IMR-90 (cell line): ENCODE results near the gene KIF5C. TPM values are rescaled to one million over a fixed set of nuclear protein-coding genes. Genes with fewer than 3 reads are reported as not detected.

Experiments
- ATAC-seq: fragments of 200-7000 bp; cut with Tn5 transposase; 2 replicates; pipeline ENCODE4 v1.9.1; 2020; ENCODE audit warnings: low read depth, mild to moderate bottlenecking, moderate library complexity
- BruUV-seq: library from RNA; stranded (reverse); fragments of 400-500 nt; replicated peaks from 2 replicates; lab custom pipeline; 2021; lab: Mats Ljungman, UMichigan
- CTCF ChIA-PET: fragments of 300-600 bp; formaldehyde crosslinking; extraction: SDS; loops from one replicate; lab custom pipeline; 2021; ENCODE audit warnings: antibody characterized with exemption; lab: Yijun Ruan, JAX
- POLR2A ChIA-PET: fragments of 300-600 bp; sonication (Branson Sonifier 250); formaldehyde crosslinking; loops from one replicate; lab custom pipeline; 2022; ENCODE audit warnings: antibody characterized with exemption; ENCODE audit not compliant: unreplicated experiment; lab: Charles Lee
- DNase-seq: peaks from one replicate; pipeline ENCODE4 v3.0.0; 2013
- H2AFZ ChIP-seq: replicated peaks from 2 replicates; pipeline ENCODE3; 2013; ENCODE audit warnings: low read length, mild to moderate bottlenecking; ENCODE audit not compliant: poor library complexity
- H2AK5ac ChIP-seq: 2 replicates; pipeline ENCODE4 v1.6.1; 2013; ENCODE audit warnings: low read depth, low read length, inconsistent platforms
- H2AK9ac ChIP-seq: replicated peaks from 2 replicates; pipeline ENCODE3; 2013; ENCODE audit warnings: mild to moderate bottlenecking, low read depth, low read length, moderate library complexity; ENCODE audit not compliant: poor library complexity
- H2BK120ac ChIP-seq: 2 replicates; pipeline ENCODE4 v1.6.1; 2013; ENCODE audit warnings: low read depth, low read length, inconsistent platforms
- H2BK15ac ChIP-seq: 3 replicates; pipeline ENCODE4 v1.6.1; 2013; ENCODE audit warnings: low read depth, low read length, inconsistent platforms
- H2BK20ac ChIP-seq: 2 replicates; pipeline ENCODE4 v1.6.1; 2013; ENCODE audit warnings: low read depth, mild to moderate bottlenecking, inconsistent platforms, low read length, moderate library complexity
- H2BK5ac ChIP-seq: 2 replicates; pipeline ENCODE4 v1.6.1; 2013; ENCODE audit warnings: mild to moderate bottlenecking, low read depth, low read length, inconsistent platforms; ENCODE audit not compliant: poor library complexity, severe bottlenecking
- H3K14ac ChIP-seq: replicated peaks from 2 replicates; pipeline ENCODE4 v1.6.1; 2013; ENCODE audit warnings: low read depth, low read length, inconsistent platforms
- H3K18ac ChIP-seq: 2 replicates; pipeline ENCODE4 v1.6.1; 2013; ENCODE audit warnings: low read depth, low read length, control low read depth
- H3K23ac ChIP-seq: 2 replicates; pipeline ENCODE4 v1.6.1; 2013; ENCODE audit warnings: low read depth, low read length, inconsistent platforms
- H3K27ac ChIP-seq: 2 replicates; pipeline ENCODE4 v1.5.1; 2013; ENCODE audit warnings: mild to moderate bottlenecking, control low read depth, low read length; ENCODE audit not compliant: insufficient read depth
- H3K27me3 ChIP-seq: 2 replicates; pipeline ENCODE4 v1.6.1; 2013; ENCODE audit warnings: low read length; ENCODE audit not compliant: control insufficient read depth, insufficient read depth
- H3K36me3 ChIP-seq: 2 replicates; pipeline ENCODE4 v1.6.1; 2013; ENCODE audit warnings: low read length, mixed read lengths; ENCODE audit not compliant: control insufficient read depth, insufficient read depth
- H3K4ac ChIP-seq: 2 replicates; pipeline ENCODE4 v1.6.1; 2013; ENCODE audit warnings: low read depth, low read length, inconsistent platforms
- H3K4me1 ChIP-seq: 2 replicates; pipeline ENCODE4 v1.6.1; 2013; ENCODE audit warnings: low read length, mixed read lengths; ENCODE audit not compliant: control insufficient read depth, insufficient read depth
- H3K4me2 ChIP-seq: 2 replicates; pipeline ENCODE4 v1.6.1; 2013; ENCODE audit warnings: low read depth, mild to moderate bottlenecking, control low read depth, low read length, moderate library complexity
- H3K4me3 ChIP-seq: 2 replicates; pipeline ENCODE4 v1.5.1; 2013; ENCODE audit warnings: low read depth, mild to moderate bottlenecking, control low read depth, low read length, moderate library complexity; ENCODE audit not compliant: insufficient read depth
- H3K56ac ChIP-seq: 2 replicates; pipeline ENCODE4 v1.6.1; 2013; ENCODE audit warnings: low read length, inconsistent platforms; ENCODE audit not compliant: insufficient read depth; ENCODE audit errors: extremely low read depth
- H3K79me1 ChIP-seq, 2 experiments: 2 replicates each; pipeline ENCODE4 v1.6.1; 2013; ENCODE audit warnings: low read length in 2 of 2, inconsistent platforms in 1 of 2, low read depth in 1 of 2
- H3K9ac ChIP-seq: 2 replicates; pipeline ENCODE4 v1.6.1; 2013; ENCODE audit warnings: low read depth, low read length, control low read depth
- H3K9me1 ChIP-seq: 2 replicates; pipeline ENCODE4 v1.6.1; 2013; ENCODE audit warnings: low read length, inconsistent platforms; ENCODE audit not compliant: insufficient read depth
- H3K9me3 ChIP-seq: 2 replicates; pipeline ENCODE4 v1.6.1; 2013; ENCODE audit warnings: low read length; ENCODE audit not compliant: control insufficient read depth, insufficient read depth
- H4K20me1 ChIP-seq: 2 replicates; pipeline ENCODE4 v1.6.1; 2013; ENCODE audit warnings: low read length, inconsistent platforms; ENCODE audit not compliant: insufficient read depth
- H4K5ac ChIP-seq: 2 replicates; pipeline ENCODE4 v1.6.1; 2013; ENCODE audit warnings: mild to moderate bottlenecking, low read depth, low read length, control low read depth
- H4K8ac ChIP-seq, 2 experiments: 2 replicates each; pipeline ENCODE4 v1.6.1; 2013; ENCODE audit warnings: low read depth in 2 of 2, low read length in 2 of 2, control low read depth in 1 of 2, inconsistent platforms in 1 of 2
- H4K91ac ChIP-seq: 2 replicates; pipeline ENCODE4 v1.6.1; 2013; ENCODE audit warnings: low read depth, low read length, inconsistent platforms; ENCODE audit not compliant: insufficient read depth
- MAFK ChIP-seq: IDR thresholded peaks from 2 replicates; pipeline ENCODE4 v1.6.1; 2012; ENCODE audit warnings: low read depth, low read length, improper control_type of control experiment
- MXI1 ChIP-seq: IDR thresholded peaks from 2 replicates; pipeline ENCODE4 v1.6.1; 2012; ENCODE audit warnings: low read depth, mild to moderate bottlenecking, low read length, moderate library complexity, borderline replicate concordance
- NFE2L2 ChIP-seq: fragments of 150-350 bp; IDR thresholded peaks from 2 replicates; pipeline ENCODE4 v1.6.1; 2016; ENCODE audit warnings: low read depth, mild to moderate bottlenecking, low read length
- RAD21 ChIP-seq: IDR thresholded peaks from 2 replicates; pipeline ENCODE4 v1.6.1; 2012; ENCODE audit warnings: low read length, improper control_type of control experiment
- RCOR1 ChIP-seq: IDR thresholded peaks from 2 replicates; pipeline ENCODE4 v1.6.1; 2012; ENCODE audit warnings: mild to moderate bottlenecking, low read length, improper control_type of control experiment; ENCODE audit not compliant: insufficient replicate concordance
- SMC3 ChIP-seq: fragments of 150-350 bp; IDR thresholded peaks from 2 replicates; pipeline ENCODE4 v1.6.1; 2016; ENCODE audit warnings: low read depth, mild to moderate bottlenecking, antibody characterized with exemption, low read length, moderate library complexity
- WGBS, 2 experiments: methylation state at CpG; one replicate each; pipeline versions ENCODE4 v1.1.5 to v1.1.7; 2013; ENCODE audit warnings: missing lambda C conversion rate in 2 of 2; ENCODE audit not compliant: insufficient read length in 1 of 2; ENCODE audit errors: extremely low coverage in 2 of 2; 5-methylcytosine and 5-hydroxymethylcytosine counted together
- dilution Hi-C: fragments of 300-500 bp; cut with HindIII; formaldehyde crosslinking; loops from one replicate; pipeline ENCODE4 v1.14.3; 2018; ENCODE audit warnings: low sequenced_read_pairs; ENCODE audit not compliant: unreplicated experiment
- in situ Hi-C: fragments of 300-500 bp; cut with MboI; formaldehyde crosslinking; loops from 3 replicates; pipeline ENCODE4 v1.14.3; 2019; ENCODE audit warnings: low sequenced_read_pairs, inconsistent platforms, mixed read lengths
- intact Hi-C: fragments of 100-400 bp; cut with micrococcal nuclease; formaldehyde crosslinking; loops from 2 replicates; pipeline ENCODE4 v1.10.0; 2022
- polyA plus RNA-seq, 3 experiments: library from polyadenylated mRNA; depleted of rRNA; stranded (reverse); fragments of >200 nt; gene quantifications; 2 replicates each; pipeline ENCODE4 v1.2.3, GENCODE V29; 2012; ENCODE audit warnings: low replicate concordance in 1 of 3
- total RNA-seq: library from RNA; depleted of rRNA; stranded (reverse); fragments of >200 nt; gene quantifications from 2 replicates; pipeline ENCODE4 v1.2.3, GENCODE V29; 2012

Gene KIF5C
- total and polyA plus RNA-seq, 2 of the 4 experiments (the other 2 are of a cell fraction) = 0.10 to 0.18 TPM

DNA sequence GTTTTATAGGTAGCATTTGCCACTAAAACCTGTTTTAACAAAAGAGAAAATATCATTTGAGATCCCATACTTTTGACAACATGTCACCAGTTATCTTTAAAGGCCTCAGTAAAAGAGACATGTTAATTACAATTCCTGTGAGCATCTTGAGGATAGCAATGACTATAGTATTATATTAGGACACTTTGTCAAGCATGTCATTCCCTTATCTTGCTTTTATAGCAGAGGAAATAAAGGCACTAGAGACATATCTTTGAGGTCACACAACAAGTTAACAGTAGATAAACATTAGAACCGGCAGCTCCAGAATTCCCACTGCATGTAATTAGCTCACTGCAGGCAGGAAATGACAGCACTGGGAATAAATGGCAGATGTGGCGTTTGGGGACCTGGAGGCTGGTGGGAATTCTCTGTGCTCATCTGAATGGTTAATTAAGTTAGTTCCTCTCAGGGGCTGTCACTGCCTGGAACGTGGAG lies 189.4 kb downstream of the KIF5C start:
- Histone ChIP-seq H2BK120ac (peak overlapping the region; percentile 36), H4K5ac (no peak overlapping the region), H3K56ac (no peak overlapping the region), H3K18ac (no peak overlapping the region), H2AK5ac (no peak overlapping the region), H3K14ac (no peak overlapping the region), H4K8ac (peak overlapping the region in 1 of 2 experiments; percentile 2; a peak in 1 of 4 replicates), H2AK9ac (no peak overlapping the region), H3K9me1 (peaks cover 4% of the 10 kb centered on the region; the same call in 1 of the 2 replicates), H3K4ac (peak overlapping the region; percentile 50; the same call in 1 of the 2 replicates), H4K20me1 (no peaks in the 10 kb centered on the region), H3K4me1 (peaks cover 8% of the 10 kb centered on the region), H2BK20ac (0 out of 2 replicates have a peak overlapping the region, but pooled peaks have one; percentile 12), H2BK5ac (no peak overlapping the region), H3K27me3 (no peaks in the 10 kb centered on the region), H3K27ac (no peak overlapping the region), H3K36me3 (no peaks in the 10 kb centered on the region), H3K4me3 (no peak overlapping the region), H3K4me2 (no peak overlapping the region), H3K23ac (no peak overlapping the region), H2AFZ (no peak overlapping the region), H3K9ac (no peak overlapping the region), H3K79me1 (no peaks in the 10 kb centered on the region), H2BK15ac (no peak overlapping the region; the same call in 2 of the 3 replicates), H4K91ac (peak overlapping the region; percentile 5; the same call in 1 of the 2 replicates), H3K9me3 (no peaks in the 10 kb centered on the region)
- POLR2A ChIA-PET = no interaction called here
- no CpG with 5 or more reads among the region's 3 CpGs for WGBS, 2 experiments
- in situ Hi-C loops (no loop called here), dilution Hi-C loops (no loop called here), intact Hi-C loops (loop anchor here (5.0 kb wide), 1 partner anchor 832 kb away; no protein-coding TSS in a partner anchor)
- TF ChIP-seq NFE2L2 (no peak), RAD21 (no peak), SMC3 (no peak), RCOR1 (no peak), MXI1 (no peak), MAFK (no peak)
- CTCF ChIA-PET = no interaction called here
- BruUV-seq = no TSS peak
- DNase-seq = no peak
- ATAC-seq = no peak
